Natural killer cell treated with Interleukin-12 subunit alpha and Interleukin-12 subunit beta and Interleukin-15 and Interleukin-18, amount 100 ng/mL, for 72 hours (primary cell): ENCODE measurements around the gene TRPM5. TPM values are rescaled to one million over a fixed set of nuclear protein-coding genes. Genes with fewer than 3 reads are reported as not detected.

Source experiments
- ATAC-seq, 2 donors: fragments of 150-1000 bp; cut with Tn5 transposase in 1 of 2; sonication (Bioruptor Pico), chemical (Tn5 transposase) in 1 of 2; 2 replicates each; pipeline ENCODE4 v1.10.0; 2021
- DNase-seq: peaks from one replicate; pipeline ENCODE4 v3.0.0; 2022; ENCODE audit warnings: low spot score
- H3K27ac Mint-ChIP-seq, 2 donors: 1 replicate in 1 of 2; 2 replicates in 1 of 2; pipeline ENCODE4 v1.8.0; 2022; ENCODE audit warnings: mixed read lengths in 2 of 2, mild to moderate bottlenecking in 1 of 2, moderate library complexity in 1 of 2
- H3K27me3 Mint-ChIP-seq, 2 donors: 1 replicate in 1 of 2; 2 replicates in 1 of 2; pipeline ENCODE4 v1.8.0; 2022; ENCODE audit warnings: mixed read lengths in 2 of 2
- H3K36me3 Mint-ChIP-seq: one replicate; pipeline ENCODE4 v1.8.0; 2022; ENCODE audit warnings: mixed read lengths
- H3K4me1 Mint-ChIP-seq, 2 donors: 1 replicate in 1 of 2; 2 replicates in 1 of 2; pipeline ENCODE4 v1.8.0; 2022; ENCODE audit warnings: low read depth in 2 of 2, mixed read lengths in 2 of 2, mild to moderate bottlenecking in 1 of 2
- H3K4me3 Mint-ChIP-seq: one replicate; pipeline ENCODE4 v1.8.0; 2022; ENCODE audit warnings: mixed read lengths
- H3K9me3 Mint-ChIP-seq: 2 replicates; pipeline ENCODE4 v1.8.0; 2022; ENCODE audit warnings: mixed read lengths
- total RNA-seq, 2 donors: library from RNA; stranded (reverse); gene quantifications; one replicate each; pipeline ENCODE4 v1.2.3, GENCODE V29; 2022

TRPM5 gene
- total RNA-seq, 2 donors from 2014 or later, result not detected

DNA sequence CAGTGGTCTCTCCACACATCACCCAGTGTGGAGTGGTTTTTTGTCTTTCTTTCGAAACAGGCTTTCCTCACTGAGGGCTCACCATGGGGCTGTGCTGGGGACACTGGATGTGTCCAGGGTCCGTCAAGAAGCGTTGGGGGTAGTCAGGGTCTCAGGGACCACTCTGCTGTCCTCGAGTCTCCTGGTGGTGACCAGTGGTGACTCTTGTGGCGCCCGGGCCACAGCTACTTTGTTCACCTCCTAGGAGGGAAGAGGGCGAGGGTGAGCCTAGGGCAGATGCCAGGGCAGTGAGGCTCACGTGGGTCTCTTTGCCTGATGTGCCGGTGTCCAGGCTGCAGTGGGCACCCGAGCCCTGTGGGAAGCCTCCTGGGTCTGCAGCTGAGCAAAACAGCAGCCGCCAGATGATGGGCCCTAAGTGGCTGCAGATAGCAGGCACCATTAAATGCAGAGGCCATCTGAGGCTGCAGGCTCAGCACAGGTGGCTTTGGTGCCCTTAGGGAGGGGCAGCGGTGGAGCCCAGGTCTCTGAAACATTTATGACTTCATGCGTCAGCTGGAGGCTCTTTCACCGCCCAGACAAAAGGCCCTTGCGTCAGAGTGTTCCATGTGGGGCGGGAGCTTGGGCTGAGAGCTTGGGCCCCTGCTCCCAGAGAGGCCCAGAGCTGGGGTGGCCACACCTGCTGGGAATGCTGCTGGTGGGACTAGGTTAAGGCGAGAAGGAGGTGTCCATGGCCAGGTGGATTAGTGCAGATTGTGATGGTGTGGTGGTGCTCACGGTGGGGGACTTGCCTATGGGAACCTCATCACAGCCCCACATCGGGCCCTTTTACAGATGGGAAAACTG, 30.0 kb upstream of the TRPM5 start:
- peaks cover 30 to 33% of the 10 kb centered on the region in 2 donors for H3K27me3 Mint-ChIP-seq
- H3K4me1 Mint-ChIP-seq, result peaks cover 8 to 9% of the 10 kb centered on the region in 2 donors
- H3K36me3 Mint-ChIP-seq, result no peaks in the 10 kb centered on the region
- ATAC-seq (peak in 1 of 2 donors; percentile 22), DNase-seq (no peak)
- H3K27ac Mint-ChIP-seq, result no peak overlapping the region
- no peak overlapping the region for H3K4me3 Mint-ChIP-seq
- H3K9me3 Mint-ChIP-seq, result no peaks in the 10 kb centered on the region

DNA sequence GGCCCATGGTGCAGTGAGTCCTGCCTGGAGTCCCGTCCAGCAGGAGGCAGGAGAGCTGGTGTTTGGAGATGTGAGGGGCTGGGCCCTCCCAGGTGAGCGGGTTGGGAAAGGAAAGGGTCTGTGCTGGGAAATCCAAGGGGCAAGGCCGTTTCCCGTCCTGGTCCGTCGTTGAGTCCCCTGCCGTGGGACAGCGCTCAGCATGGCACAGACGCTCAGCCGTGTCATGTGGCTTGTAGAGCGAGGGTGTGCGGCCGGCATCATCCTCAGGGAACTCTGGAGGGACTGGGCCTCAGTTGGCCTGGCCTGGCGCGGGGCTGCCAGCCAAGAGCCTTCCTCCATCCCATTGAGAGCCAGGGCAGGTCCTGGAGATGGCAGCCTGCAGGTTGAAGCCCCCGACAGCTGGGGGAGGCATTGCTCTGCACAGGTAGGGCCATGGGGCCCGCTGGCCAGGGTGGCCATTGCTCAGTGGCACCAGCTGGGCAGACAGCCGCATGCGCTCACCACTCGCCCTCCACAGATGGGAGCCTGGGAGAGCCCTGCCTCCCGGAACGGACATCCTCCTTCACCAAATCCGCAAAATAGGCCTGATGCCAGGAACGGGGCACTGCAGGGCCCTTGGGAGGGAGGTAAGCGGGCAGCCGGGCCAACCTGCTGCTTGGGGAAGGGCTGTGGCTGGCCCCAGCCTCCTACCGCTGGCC, 29.2 kb upstream of the TRPM5 start:
- Mint-ChIP-seq H3K4me1 (peaks cover 8 to 9% of the 10 kb centered on the region in 2 donors), H3K27ac (no peak overlapping the region), H3K9me3 (no peaks in the 10 kb centered on the region), H3K27me3 (peaks cover 36 to 37% of the 10 kb centered on the region in 2 donors), H3K36me3 (no peaks in the 10 kb centered on the region), H3K4me3 (no peak overlapping the region)
- DNase-seq (no peak), ATAC-seq (no peak)

DNA sequence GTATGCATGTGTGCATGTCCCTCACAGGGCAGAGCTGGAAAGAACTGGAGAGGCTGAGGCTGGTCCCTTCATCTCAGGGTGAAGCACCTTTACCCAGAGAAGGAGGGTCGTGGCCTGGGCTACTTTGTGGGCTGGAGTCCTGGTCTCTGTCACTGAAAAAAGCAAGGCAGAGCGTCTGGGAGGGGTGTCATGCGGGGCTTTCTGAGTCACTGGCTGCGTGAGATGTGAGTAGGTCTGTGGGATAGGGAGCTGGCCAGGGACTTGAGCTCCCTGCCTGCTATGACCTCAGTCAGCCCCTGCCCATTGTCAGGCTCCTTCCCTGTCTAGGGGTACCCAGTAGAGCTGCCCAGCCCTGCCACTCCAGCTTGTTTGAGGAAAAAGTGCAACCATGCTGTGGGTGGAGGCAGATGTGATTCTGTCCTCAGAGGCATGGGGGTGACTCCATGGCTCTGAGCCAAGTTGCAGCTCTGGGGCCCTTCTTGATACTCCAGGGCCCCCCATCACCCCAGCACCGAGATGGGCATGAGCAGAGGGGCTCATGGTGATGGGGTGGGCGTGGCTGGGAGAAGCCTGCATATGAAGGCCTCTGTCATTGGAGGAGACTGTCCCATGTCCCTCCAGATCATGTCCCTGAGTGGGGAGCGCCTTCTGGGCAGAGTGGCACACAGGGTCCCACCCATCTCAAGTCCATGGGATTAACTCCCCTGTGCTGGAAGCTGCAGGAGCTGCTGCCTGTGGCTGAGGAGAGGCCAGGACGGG, 28.3 kb upstream of the TRPM5 start:
- no peaks in the 10 kb centered on the region for H3K36me3 Mint-ChIP-seq
- ATAC-seq, result no peak

DNA sequence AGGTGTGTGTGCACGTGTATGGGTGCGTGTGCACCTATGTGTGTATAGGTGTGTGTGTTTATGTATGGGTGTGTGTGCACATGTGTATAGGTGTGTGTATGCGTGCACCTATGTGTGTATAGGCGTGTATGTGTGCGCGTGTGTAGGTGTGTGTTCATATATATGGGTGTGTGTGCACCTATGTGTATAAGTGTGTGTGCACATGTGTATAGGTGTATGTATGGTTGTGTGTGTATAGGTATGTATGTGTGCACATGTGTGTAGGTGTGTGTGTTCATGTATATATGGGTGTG, 27.4 kb upstream of the TRPM5 start:
- H3K27me3 Mint-ChIP-seq, result peaks cover 30 to 38% of the 10 kb centered on the region in 2 donors
- H3K9me3 Mint-ChIP-seq, result no peaks in the 10 kb centered on the region
- H3K4me3 Mint-ChIP-seq, result no peak overlapping the region
- peaks cover 14 to 19% of the 10 kb centered on the region in 2 donors for H3K4me1 Mint-ChIP-seq
- ATAC-seq (no peak), DNase-seq (no peak)
- peak overlapping the region in 1 of 2 donors; percentile 20 for H3K27ac Mint-ChIP-seq
- no peaks in the 10 kb centered on the region for H3K36me3 Mint-ChIP-seq

More for the DNA sequence above, 28.3 kb upstream of the TRPM5 start:
- H3K4me3 Mint-ChIP-seq, result no peak overlapping the region
- H3K4me1 Mint-ChIP-seq, result peaks cover 8 to 12% of the 10 kb centered on the region in 2 donors
- H3K27me3 Mint-ChIP-seq, result peaks cover 31 to 38% of the 10 kb centered on the region in 2 donors
- H3K27ac Mint-ChIP-seq, result peak overlapping the region in 1 of 2 donors; percentile 20
- no peak for DNase-seq
- H3K9me3 Mint-ChIP-seq, result no peaks in the 10 kb centered on the region

DNA sequence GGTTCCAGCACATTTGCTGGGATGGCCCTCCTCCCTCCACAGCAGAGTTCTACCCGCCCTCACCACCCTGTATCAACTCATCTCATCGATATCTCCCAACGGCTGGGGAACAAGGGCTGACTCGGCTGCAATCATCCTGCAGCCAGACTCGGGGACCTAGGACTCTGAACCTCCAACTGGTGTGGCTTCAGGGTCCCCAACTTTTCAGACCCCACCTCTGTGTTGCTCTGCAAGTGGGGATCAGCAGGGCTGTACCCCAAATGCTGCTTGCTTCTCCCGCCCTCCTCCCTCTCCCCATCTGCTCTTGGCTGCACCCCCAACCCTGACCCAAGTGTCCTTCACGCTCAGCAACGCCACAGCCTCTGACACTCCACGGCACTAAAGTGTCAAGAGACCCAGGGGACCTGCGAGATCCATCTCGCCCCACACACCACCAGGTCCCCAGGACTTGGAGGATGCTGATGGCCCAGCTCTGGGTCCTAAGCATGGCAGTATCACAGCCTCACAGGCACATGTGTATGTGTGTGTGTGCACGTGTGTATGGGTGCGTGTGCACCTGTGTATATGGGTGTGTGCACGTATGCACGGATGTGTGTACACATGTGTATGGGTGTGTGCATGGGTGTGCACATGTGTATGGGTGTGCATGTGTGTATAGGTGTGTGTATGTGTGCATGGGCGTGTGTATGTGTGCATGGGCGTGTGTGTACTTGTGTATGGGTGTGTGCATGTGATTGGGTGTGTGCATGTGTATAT, 26.9 kb upstream of the TRPM5 start:
- ATAC-seq, result no peak
- Mint-ChIP-seq H3K9me3 (no peaks in the 10 kb centered on the region), H3K27ac (peak overlapping the region in 1 of 2 donors; percentile 20), H3K4me1 (peaks cover 17 to 23% of the 10 kb centered on the region in 2 donors), H3K4me3 (no peak overlapping the region), H3K36me3 (no peaks in the 10 kb centered on the region), H3K27me3 (peaks cover 29 to 38% of the 10 kb centered on the region in 2 donors)
- DNase-seq, result no peak

DNA sequence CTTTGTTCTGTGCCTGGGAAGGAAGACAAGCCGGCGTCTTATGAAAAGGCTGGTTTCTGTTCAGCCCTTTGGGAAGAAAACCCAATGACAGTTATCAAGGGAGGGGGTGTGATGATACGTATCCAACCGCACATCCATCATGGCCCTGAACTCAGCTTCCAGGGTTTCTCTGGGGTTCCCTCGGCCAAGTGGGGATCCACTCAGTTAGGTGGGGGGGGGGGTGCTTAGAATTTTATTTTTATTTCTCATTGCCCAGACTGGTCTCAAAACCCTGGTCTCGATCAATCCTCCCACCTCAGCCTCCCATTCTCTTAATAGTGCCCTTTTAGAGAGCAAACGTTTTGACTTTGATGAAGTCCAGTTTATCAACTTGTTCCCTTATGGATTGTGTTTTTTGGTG, 26.2 kb upstream of the TRPM5 start:
- H3K4me1 Mint-ChIP-seq, result peaks cover 17 to 23% of the 10 kb centered on the region in 2 donors
- H3K9me3 Mint-ChIP-seq, result no peaks in the 10 kb centered on the region
- H3K36me3 Mint-ChIP-seq, result no peaks in the 10 kb centered on the region
- H3K27ac Mint-ChIP-seq, result peak overlapping the region in 1 of 2 donors; percentile 35
- peaks cover 26 to 38% of the 10 kb centered on the region in 2 donors for H3K27me3 Mint-ChIP-seq
- DNase-seq, result no peak
- no peak overlapping the region for H3K4me3 Mint-ChIP-seq
- ATAC-seq, result no peak

DNA sequence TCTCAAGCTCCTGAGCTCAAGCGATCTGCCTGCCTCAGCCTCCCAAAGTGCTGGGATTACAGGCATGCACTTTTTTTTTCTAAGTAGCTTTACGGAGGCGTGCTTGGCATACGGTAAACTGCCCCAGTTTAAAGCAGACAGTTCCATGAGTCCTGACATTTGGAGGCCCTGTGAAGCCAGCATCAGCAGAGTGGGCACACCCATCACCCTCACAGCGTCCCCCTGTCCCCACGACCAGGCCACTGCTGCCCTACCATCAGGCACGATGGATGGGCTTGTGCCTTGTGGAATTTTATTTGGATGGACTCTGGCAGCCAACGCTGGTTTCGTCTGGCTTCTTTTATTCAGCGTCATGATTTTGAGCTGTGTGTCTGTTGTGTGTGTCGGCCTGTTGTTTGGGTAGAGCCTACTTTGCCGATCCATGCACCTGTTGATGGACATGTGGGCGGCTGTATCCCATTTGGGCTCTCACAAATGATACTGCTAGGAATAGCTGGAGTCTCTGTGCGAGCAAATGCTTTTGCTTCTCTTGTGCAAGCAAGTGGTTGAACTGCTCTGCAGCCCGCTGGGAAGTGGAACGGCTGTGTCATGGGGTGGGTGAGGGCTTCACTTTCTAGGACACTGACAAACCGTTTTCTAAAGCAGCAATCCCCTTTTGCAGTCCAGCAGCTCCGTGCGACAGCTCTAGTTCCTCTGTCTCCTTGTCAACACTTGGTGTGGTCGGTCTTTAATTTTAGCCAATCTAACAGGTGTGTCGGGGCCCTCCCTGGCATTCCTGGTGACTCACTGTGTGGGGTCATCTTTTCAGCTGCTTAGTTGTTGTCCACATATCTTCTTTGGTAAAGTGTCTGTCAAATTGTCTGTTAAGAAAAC, 24.3 kb upstream of the TRPM5 start:
- H3K9me3 Mint-ChIP-seq, result no peaks in the 10 kb centered on the region
- ATAC-seq, result no peak
- peaks cover 17 to 23% of the 10 kb centered on the region in 2 donors for H3K4me1 Mint-ChIP-seq
- H3K27ac Mint-ChIP-seq, result no peak overlapping the region
- peak overlapping the region; percentile 6 for H3K4me3 Mint-ChIP-seq
- peaks cover 20 to 28% of the 10 kb centered on the region in 2 donors for H3K27me3 Mint-ChIP-seq
- DNase-seq, result no peak
- no peaks in the 10 kb centered on the region for H3K36me3 Mint-ChIP-seq

DNA sequence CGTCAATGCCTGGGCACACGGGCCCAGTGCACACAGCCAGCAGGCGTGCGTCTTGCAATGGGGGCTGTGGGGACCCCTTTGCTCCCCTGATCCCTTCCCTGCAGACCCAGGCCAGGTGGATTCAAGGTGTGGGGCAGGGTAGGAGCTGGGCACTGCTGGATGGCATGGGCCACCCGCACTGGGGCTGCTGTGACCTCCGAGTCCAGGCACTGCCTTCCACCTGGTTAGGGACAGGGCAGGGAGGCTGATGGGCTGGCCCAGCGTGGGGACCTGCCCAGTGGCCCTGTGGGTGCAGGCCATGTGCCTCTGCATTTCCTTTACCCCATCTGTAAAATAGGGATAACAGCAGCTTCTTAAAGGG, 23.4 kb upstream of the TRPM5 start:
- no peak for ATAC-seq
- H3K4me1 Mint-ChIP-seq, result peaks cover 17 to 23% of the 10 kb centered on the region in 2 donors

DNA sequence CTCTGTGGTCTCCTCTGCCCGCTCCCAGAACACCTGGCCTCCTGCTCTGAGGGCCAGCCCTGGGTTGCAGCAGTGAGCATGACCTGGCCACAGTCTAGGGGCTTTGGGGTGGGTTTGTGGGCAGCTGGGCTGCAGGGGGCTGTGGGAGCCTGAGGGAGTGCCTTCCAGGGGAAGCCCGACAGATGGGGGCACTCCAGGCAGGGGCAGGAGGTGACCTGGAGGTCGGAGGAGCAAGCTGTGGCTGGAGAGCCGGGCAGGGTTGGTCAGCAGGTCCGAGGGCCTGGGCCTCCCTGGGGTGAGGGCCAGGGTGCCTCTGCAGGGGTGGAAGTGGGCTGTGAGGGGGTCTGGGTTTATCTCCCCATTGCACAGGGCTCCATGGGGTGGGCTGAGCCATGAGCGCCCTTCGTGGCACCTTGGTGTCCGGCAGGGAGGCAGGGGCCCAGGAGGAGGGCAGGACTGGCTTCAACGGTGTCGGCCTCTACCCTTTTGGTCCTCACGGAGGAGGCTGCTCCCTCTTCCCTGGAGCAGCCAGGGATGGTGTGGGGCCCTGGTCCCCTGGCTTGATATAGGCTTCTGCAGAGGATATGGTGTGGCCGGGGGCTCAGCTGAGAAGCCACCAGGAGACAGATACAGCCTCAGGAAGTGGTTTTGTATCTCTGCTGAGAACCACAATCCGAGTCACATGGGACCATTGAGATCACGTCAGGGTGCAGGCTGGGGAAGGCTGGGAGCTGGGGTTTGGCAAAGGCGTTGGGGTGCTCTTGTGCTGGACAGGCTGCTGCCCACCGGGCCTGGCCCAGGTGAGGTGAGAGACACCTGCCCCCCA, 22.8 kb upstream of the TRPM5 start:
- Mint-ChIP-seq H3K4me1 (peaks cover 15 to 21% of the 10 kb centered on the region in 2 donors), H3K9me3 (no peaks in the 10 kb centered on the region)

More for the DNA sequence above, 23.4 kb upstream of the TRPM5 start:
- Mint-ChIP-seq H3K9me3 (no peaks in the 10 kb centered on the region), H3K4me3 (no peak overlapping the region), H3K27me3 (peaks cover 20 to 28% of the 10 kb centered on the region in 2 donors), H3K27ac (peak overlapping the region in 1 of 2 donors; percentile 8), H3K36me3 (no peaks in the 10 kb centered on the region)
- no peak for DNase-seq

DNA sequence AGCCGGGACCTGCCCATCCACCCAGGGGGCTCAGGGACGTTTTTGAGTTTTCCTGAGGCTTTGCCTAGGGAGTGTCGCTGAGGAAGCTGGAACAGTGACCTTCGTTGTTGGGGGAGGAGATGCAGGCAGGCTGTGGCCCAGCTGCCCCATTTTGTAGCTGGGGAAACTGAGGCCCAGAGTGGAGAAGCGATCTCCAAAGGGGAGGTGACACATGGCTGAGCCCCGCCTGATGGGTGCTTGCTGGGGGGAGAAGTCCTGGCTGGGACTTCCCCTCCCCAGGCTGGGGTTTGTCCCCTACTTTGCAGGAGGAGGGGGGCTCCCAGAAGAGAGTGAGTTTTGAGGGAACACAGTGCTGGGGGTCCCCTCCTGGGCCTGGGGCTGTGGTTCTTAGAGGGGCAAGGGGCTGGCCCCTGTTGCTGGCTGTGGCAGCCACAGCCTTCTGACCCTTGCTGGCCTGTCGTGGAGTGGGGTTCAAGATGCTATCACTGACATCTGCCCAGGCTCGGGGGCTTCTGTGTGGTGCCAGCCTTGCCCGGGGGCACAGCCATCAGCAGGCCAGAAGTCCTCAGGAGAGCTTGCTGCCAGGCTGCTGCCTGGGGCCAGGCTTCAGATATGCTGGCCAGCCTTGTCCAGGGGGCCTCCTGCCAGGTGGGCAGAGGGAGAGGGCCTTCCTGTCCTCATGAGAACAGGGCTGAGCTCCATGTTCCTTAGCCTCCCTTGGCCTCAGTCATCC, 21.9 kb upstream of the TRPM5 start:
- Mint-ChIP-seq H3K9me3 (no peaks in the 10 kb centered on the region), H3K36me3 (no peaks in the 10 kb centered on the region), H3K27ac (peak overlapping the region in 1 of 2 donors; percentile 8), H3K4me3 (no peak overlapping the region), H3K27me3 (peaks cover 16 to 17% of the 10 kb centered on the region in 2 donors), H3K4me1 (peaks cover 10 to 14% of the 10 kb centered on the region in 2 donors)
- no peak for DNase-seq
- no peak for ATAC-seq

More for the DNA sequence above, 22.8 kb upstream of the TRPM5 start:
- H3K27me3 Mint-ChIP-seq, result peaks cover 19 to 25% of the 10 kb centered on the region in 2 donors
- H3K4me3 Mint-ChIP-seq, result no peak overlapping the region
- DNase-seq (no peak), ATAC-seq (peak; percentile 85 to 93)
- H3K27ac Mint-ChIP-seq, result peak overlapping the region in 1 of 2 donors; percentile 8
- H3K36me3 Mint-ChIP-seq, result no peaks in the 10 kb centered on the region

DNA sequence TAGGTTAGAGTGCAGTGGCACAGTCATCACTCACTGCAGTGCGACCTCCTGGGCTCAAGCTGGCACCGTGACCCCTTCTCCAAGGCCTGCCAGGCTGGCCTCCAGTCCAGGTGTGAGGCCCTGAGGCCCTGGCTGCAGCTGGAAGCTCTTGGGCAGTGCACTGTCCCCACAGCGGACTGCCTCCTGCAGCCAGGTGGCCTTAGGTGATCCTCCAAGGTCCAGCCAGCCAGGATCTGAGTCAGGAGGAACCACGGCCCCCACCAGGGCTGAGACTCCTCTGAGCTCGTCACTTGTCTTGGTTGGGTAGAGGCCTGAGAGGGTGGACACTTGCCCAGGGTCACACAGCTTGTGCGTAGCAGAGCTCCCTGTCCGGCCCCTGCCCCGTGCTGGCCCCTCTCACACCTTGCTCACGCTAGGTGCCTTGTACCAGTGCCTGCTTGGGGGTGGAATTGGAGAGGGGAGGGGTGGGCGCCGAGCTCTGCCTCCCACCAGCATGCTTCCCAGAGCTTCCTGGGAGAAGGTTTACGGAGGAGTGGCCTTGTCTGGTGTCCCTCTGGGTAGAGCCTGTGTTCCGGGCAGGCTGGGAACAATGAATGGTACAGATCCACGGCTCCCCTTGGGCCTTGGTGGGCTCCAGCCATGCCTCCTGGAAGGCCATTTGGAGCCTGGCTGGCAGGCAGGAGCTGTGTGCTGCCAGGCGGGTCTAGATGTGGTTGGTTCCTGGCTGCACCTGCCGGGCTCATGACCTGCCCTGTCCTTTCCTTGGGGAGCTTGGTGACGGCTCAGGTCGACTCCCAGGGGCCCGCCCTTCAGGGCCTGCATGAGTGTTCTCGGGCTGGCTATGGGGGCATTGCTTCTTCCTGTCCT, 21.1 kb upstream of the TRPM5 start:
- Mint-ChIP-seq H3K4me1 (peaks cover 10 to 14% of the 10 kb centered on the region in 2 donors), H3K36me3 (no peaks in the 10 kb centered on the region), H3K27ac (no peak overlapping the region), H3K9me3 (no peaks in the 10 kb centered on the region), H3K27me3 (peaks cover 15 to 17% of the 10 kb centered on the region in 2 donors), H3K4me3 (no peak overlapping the region)
- DNase-seq (no peak), ATAC-seq (no peak)
